ENCODE measurements around the gene VAV2.

DNA sequence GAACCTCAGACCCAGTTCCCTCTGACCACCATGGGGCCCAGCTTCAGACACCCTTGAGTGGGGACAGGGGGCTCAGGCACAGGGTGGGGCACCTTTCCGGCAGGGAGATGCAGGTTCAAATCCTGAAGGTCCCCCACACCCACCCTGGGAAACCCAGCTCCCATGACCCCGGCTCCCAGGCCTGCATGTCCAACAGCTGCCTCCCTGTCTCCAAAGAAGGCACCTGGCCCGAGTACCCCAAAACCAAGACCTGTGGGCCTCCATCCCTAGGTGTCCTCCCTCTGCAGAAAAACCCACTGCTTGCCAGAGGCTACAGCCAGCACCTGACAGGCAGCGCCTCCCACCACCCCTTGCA, 38.5 kb downstream of the VAV2 start:
- TF ChIP-seq ZNF331 (CRISPR knock-in tag; IDR thresholded peaks at IDR 0.05; ENCODE audit: low read depth) (no peak), EZH2 (IDR thresholded peaks at IDR 0.05; ENCODE audit: low read depth, unreplicated experiment) (no peak), CREB1 (CRISPR knock-in tag; IDR thresholded peaks at IDR 0.05; ENCODE audit: low read depth) (no peak), POLR2AphosphoS5 (IDR thresholded peaks at IDR 0.05; ENCODE audit: low read depth) (no peak)
- TF ChIP-seq, protein P1, sequence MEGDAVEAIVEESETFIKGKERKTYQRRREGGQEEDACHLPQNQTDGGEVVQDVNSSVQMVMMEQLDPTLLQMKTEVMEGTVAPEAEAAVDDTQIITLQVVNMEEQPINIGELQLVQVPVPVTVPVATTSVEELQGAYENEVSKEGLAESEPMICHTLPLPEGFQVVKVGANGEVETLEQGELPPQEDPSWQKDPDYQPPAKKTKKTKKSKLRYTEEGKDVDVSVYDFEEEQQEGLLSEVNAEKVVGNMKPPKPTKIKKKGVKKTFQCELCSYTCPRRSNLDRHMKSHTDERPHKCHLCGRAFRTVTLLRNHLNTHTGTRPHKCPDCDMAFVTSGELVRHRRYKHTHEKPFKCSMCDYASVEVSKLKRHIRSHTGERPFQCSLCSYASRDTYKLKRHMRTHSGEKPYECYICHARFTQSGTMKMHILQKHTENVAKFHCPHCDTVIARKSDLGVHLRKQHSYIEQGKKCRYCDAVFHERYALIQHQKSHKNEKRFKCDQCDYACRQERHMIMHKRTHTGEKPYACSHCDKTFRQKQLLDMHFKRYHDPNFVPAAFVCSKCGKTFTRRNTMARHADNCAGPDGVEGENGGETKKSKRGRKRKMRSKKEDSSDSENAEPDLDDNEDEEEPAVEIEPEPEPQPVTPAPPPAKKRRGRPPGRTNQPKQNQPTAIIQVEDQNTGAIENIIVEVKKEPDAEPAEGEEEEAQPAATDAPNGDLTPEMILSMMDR (conservative IDR thresholded peaks at IDR 0.05; ENCODE audit: low read depth in 2 of 2): no peak

All from GM23338 (cell line).